ENCODE data around the gene FUT7.

The FUT7 gene

DNA sequence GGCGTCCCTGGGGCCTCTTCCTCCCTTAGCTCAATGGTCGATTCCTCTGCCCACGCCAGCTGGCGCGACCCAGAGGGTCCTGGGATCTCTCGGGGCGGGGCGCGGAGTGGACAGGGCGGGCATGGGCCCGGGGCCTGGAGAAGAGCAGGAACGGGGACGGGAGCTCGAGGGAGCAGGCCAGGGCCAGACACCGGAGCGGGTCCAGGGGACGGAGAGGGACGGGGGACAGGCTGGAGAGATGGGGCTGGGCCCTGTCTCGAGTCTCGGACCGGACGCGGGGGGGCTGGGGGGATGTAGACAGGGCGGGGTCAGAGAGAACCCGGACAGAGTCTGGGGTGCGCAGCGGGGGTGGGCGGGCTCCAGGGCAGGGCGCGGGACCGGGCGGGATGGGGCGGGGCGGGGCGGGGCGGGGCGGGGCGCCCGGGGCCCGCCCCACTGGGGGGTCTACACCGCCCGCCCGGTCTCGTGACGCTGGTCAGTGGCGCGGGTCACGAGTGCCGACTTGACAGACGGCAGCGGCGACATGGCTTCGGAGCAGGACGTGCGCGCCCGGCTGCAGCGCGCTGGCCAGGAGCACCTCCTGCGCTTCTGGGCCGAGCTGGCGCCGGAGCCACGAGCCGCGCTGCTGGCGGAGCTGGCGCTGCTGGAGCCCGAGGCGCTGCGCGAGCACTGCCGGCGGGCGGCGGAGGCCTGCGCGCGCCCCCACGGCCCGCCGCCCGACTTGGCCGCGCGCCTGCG lies 45.3 kb upstream of the FUT7 start, which contains the start of gene UAP1L1:
UAP1L1 (plus strand) TSS at position 508 of the 738 bp plus-strand sequence; CDS start at position 524, 16 bp downstream.
- peak; percentile 55 for DNase-seq (ENCODE audit: low read depth)
- H3K4me3 ChIP-seq (ENCODE audit: low read depth, low read length) = peak within 1 kb of the TSS; percentile 74
- TF ChIP-seq, protein P1, sequence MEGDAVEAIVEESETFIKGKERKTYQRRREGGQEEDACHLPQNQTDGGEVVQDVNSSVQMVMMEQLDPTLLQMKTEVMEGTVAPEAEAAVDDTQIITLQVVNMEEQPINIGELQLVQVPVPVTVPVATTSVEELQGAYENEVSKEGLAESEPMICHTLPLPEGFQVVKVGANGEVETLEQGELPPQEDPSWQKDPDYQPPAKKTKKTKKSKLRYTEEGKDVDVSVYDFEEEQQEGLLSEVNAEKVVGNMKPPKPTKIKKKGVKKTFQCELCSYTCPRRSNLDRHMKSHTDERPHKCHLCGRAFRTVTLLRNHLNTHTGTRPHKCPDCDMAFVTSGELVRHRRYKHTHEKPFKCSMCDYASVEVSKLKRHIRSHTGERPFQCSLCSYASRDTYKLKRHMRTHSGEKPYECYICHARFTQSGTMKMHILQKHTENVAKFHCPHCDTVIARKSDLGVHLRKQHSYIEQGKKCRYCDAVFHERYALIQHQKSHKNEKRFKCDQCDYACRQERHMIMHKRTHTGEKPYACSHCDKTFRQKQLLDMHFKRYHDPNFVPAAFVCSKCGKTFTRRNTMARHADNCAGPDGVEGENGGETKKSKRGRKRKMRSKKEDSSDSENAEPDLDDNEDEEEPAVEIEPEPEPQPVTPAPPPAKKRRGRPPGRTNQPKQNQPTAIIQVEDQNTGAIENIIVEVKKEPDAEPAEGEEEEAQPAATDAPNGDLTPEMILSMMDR (conservative IDR thresholded peaks at IDR 0.05; ENCODE audit: low read depth, low read length) = no peak

DNA sequence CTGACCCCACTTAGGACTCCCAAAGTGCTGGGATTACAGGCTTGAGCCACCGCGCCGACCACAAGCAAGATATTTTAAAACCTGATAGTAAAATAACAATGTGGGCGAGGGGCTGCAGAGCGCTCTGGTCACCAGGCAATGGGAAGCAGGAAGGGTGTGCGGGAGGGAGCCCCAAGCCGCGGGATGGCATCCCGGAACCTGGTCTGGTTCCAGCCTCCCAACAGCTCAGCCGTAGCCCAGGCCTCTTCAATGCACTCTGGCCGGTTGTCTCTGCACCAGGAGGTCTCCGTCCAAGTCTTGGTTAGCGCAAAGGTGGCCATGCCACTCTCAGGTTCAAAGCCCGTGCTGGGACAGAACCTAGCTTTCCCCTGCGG lies 44.7 kb upstream of the FUT7 start:
- H3K4me3 ChIP-seq (ENCODE audit: low read depth, low read length) = peak overlapping the region; percentile 74
- TF ChIP-seq, protein P1 (conservative IDR thresholded peaks at IDR 0.05; ENCODE audit: low read depth, low read length) = no peak

DNA sequence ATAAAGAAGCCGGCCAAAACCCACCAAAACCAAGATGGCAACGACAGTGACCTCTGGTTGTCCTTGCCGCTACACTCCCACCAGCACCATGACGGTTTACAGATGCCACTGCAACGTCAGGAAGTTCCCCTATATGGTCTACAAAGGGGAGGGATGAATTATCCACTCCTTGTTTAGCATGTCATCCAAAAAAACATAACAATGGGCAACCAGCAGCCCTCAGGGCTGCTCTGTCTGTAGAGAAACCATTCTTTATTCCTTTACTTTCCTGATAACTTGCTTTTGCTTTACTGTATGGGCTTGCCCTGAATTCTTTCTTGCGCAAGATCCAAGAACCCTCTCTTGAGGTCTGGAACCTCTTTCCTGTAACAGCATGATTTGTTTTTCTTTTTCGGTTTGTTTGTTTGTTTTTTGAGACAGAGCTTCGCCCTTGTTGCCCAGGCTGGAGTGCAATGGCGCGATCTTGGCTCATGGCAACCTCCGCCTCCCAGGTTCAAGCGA lies 43.4 kb upstream of the FUT7 start:
- TF ChIP-seq, protein P1 (conservative IDR thresholded peaks at IDR 0.05; ENCODE audit: low read depth, low read length) = no peak
- no peak for DNase-seq (ENCODE audit: low read depth)
- no peak overlapping the region for H3K4me3 ChIP-seq (ENCODE audit: low read depth, low read length)

More for the DNA sequence above, 44.7 kb upstream of the FUT7 start:
- no peak for DNase-seq (ENCODE audit: low read depth)

DNA sequence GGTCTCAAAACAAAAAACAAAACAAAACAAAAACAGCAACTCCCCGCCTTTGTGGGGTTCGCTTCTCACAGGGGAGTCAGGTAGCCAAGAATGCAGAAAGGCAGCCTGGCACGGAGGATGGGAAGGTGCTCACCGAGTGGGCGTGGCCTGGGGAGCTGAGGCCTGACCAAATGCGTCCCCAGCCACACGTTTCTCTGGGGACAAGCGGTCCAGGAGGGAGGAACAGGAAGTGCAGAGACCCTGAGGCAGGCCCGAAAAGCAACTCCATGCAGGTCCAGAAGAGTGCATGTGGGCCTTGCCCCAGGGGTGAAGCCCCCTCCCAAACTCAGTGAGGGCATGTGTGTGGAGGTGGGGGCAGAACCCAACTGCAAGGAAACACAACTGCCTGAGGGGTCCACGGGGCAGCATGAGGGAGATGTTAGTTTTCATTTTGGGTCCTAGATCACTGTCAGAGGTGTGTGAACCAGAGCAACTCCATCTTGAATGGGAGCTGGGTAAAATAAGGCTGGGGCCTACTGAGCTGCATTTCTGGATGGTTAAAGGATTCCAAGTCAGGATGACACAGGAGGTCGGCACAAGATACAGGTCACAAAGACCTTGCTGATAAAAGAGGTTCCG lies 42.9 kb upstream of the FUT7 start:
- H3K4me3 ChIP-seq (ENCODE audit: low read depth, low read length) = no peak overlapping the region
- DNase-seq (ENCODE audit: low read depth) = no peak
- TF ChIP-seq, protein P1 (conservative IDR thresholded peaks at IDR 0.05; ENCODE audit: low read depth, low read length) = no peak

DNA sequence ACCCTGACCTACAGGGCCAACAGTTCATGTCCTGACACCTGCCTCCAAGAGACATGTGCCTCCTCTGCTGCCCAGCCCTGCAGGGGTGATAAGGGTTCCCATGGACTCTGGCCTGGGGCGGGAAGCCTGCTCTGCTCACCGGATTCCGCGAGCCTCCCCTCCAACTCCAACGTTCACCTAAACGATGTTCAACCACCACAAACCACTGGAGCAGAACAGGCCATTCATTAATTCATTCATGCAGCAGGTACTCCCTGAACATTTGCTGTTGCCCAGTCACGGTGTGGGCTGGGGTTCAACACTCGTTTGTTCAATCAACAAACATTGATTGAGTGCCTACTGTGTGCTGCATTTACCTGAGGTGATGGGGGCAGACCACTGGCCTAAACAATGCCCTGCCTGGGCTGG lies 42.1 kb upstream of the FUT7 start:
- no peak for DNase-seq (ENCODE audit: low read depth)
- H3K4me3 ChIP-seq (ENCODE audit: low read depth, low read length) = no peak overlapping the region
- TF ChIP-seq, protein P1 (conservative IDR thresholded peaks at IDR 0.05; ENCODE audit: low read depth, low read length) = no peak

DNA sequence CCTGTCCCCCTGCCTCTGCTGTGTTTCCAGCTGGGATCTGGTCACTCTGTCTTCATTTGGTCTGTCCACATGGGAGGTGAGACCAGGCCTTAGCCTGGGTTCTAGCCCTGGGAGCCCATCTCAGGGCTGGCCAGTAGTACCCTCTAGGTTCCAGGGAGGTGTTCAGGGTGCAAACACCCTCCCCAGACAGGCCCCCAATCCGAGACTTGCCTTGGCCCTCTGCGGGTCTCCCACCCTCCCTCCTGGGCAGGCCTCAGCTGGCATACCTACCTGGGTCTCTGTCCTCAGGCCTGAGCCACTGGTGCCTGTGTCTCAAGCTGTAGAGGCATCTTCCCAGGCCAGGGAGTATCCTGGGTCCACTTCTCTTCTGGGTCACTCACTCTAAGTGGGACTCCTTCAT lies 39.4 kb upstream of the FUT7 start:
- DNase-seq (ENCODE audit: low read depth) = no peak
- TF ChIP-seq, protein P1 (conservative IDR thresholded peaks at IDR 0.05; ENCODE audit: low read depth, low read length) = no peak
- H3K4me3 ChIP-seq (ENCODE audit: low read depth, low read length) = no peak overlapping the region

All from choroid plexus epithelial cell (primary cell).